Endothelial cell of umbilical vein (primary cell): ENCODE results near the gene FER. TPM values are rescaled to one million over a fixed set of nuclear protein-coding genes. Genes with fewer than 3 reads are reported as not detected.

Experiments
- BruUV-seq: library from RNA; stranded (reverse); fragments of 400-500 nt; replicated peaks from 2 replicates; lab custom pipeline; 2021; lab: Mats Ljungman, UMichigan
- CTCF ChIA-PET: fragments of 300-600, 350-600 bp; sonication (Branson Sonifier 250); formaldehyde crosslinking; loops from one replicate; lab custom pipeline; 2021; ENCODE audit warnings: antibody characterized with exemption, inconsistent platforms; lab: Charles Lee
- POLR2A ChIA-PET: fragments of 300-600, 350-600 bp; sonication (Branson Sonifier 250); formaldehyde crosslinking; loops from one replicate; lab custom pipeline; 2021; ENCODE audit warnings: antibody characterized with exemption, inconsistent platforms; lab: Charles Lee
- DNase-seq: peaks from one replicate; pipeline ENCODE4 v3.0.0-alpha.2; 2011; ENCODE audit warnings: low read depth, low spot score
- FAIRE-seq: peaks from 2 replicates; lab custom pipeline; 2011; peaks lifted over from hg19 to GRCh38; lab: Jason Lieb, UNC
- H2AFZ ChIP-seq: 2 replicates; pipeline ENCODE4 v1.6.0; 2012; ENCODE audit warnings: low read depth, low read length, control low read depth, inconsistent platforms
- H3K27ac ChIP-seq: 2 replicates; pipeline ENCODE4 v1.5.1; 2011; ENCODE audit warnings: low read depth, mild to moderate bottlenecking, control low read depth, low read length, moderate library complexity; ENCODE audit not compliant: insufficient read depth
- H3K27me3 ChIP-seq, 2 experiments: 2 replicates each; pipeline versions ENCODE4 v1.6.0 to v1.6.1; 2011; ENCODE audit warnings: low read length in 2 of 2, mixed read lengths in 1 of 2; ENCODE audit not compliant: control insufficient read depth in 2 of 2, insufficient read depth in 2 of 2
- H3K36me3 ChIP-seq, 2 experiments: 2 replicates in 1 of 2; 3 replicates in 1 of 2; pipeline ENCODE4 v1.5.1; 2011; ENCODE audit warnings: low read length in 2 of 2, mild to moderate bottlenecking in 1 of 2, moderate library complexity in 1 of 2; ENCODE audit not compliant: control insufficient read depth in 2 of 2, insufficient read depth in 2 of 2; ENCODE audit errors: extremely low read depth in 1 of 2
- H3K4me1 ChIP-seq: 3 replicates; pipeline ENCODE4 v1.5.1; 2011; ENCODE audit warnings: mild to moderate bottlenecking, low read length; ENCODE audit not compliant: control insufficient read depth, insufficient read depth; ENCODE audit errors: extremely low read depth
- H3K4me2 ChIP-seq: 2 replicates; pipeline ENCODE4 v1.6.1; 2011; ENCODE audit warnings: low read length, control low read depth, mixed read lengths; ENCODE audit not compliant: insufficient read depth
- H3K4me3 ChIP-seq, 3 experiments: fragments of 200-600 bp in 1 of 3; sonication (generic), shearing (Covaris generic) in 1 of 3; replicated peaks in 1 of 3; 2 replicates each; pipeline ENCODE4 v1.5.1; 2011 to 2016; ENCODE audit warnings: control low read depth in 3 of 3, low read length in 3 of 3, mild to moderate bottlenecking in 2 of 3, inconsistent platforms in 1 of 3, low read depth in 1 of 3, moderate library complexity in 1 of 3; ENCODE audit not compliant: insufficient read depth in 1 of 3
- H3K79me2 ChIP-seq: 2 replicates; pipeline ENCODE4 v1.6.0; 2012; ENCODE audit warnings: low read length, inconsistent platforms; ENCODE audit not compliant: control insufficient read depth, insufficient read depth
- H3K9ac ChIP-seq: replicated peaks from 2 replicates; pipeline ENCODE3; 2011; ENCODE audit warnings: low read length, control low read depth; ENCODE audit not compliant: insufficient read depth; ENCODE audit errors: extremely low read depth
- H3K9me1 ChIP-seq: replicated peaks from 3 replicates; pipeline ENCODE4 v1.6.0; 2011; ENCODE audit warnings: mild to moderate bottlenecking, low read length; ENCODE audit not compliant: control insufficient read depth, insufficient read depth; ENCODE audit errors: extremely low read depth
- H3K9me3 ChIP-seq: replicated peaks from 2 replicates; pipeline ENCODE4 v1.5.1; 2012; ENCODE audit warnings: low read length, inconsistent platforms; ENCODE audit not compliant: control insufficient read depth, insufficient read depth
- H4K20me1 ChIP-seq: replicated peaks from 2 replicates; pipeline ENCODE3; 2011; ENCODE audit warnings: mild to moderate bottlenecking, low read length; ENCODE audit not compliant: control insufficient read depth, insufficient read depth; ENCODE audit errors: extremely low read depth
- CTCF ChIP-seq, 2 donors: IDR thresholded peaks; 1 replicate in 1 of 2; 2 replicates in 1 of 2; pipeline ENCODE4 v1.5.1; 2011; ENCODE audit warnings: low read length in 2 of 2, mild to moderate bottlenecking in 2 of 2, moderate library complexity in 2 of 2, control low read depth in 1 of 2, inconsistent platforms in 1 of 2, low read depth in 1 of 2; ENCODE audit not compliant: insufficient read depth in 1 of 2; ENCODE audit errors: extremely low read depth in 1 of 2
- EZH2 ChIP-seq: IDR thresholded peaks from 2 replicates; pipeline ENCODE4 v1.6.1; 2012; ENCODE audit warnings: borderline replicate concordance, low read depth, mild to moderate bottlenecking, moderate library complexity, low read length, inconsistent platforms; ENCODE audit not compliant: severe bottlenecking
- FOS ChIP-seq: IDR thresholded peaks from 2 replicates; pipeline ENCODE4 v1.6.1; 2011; ENCODE audit warnings: mild to moderate bottlenecking, low read length, moderate library complexity, borderline replicate concordance; ENCODE audit not compliant: insufficient read depth
- GATA2 ChIP-seq: IDR thresholded peaks from 2 replicates; pipeline ENCODE4 v1.7.0; 2011; ENCODE audit warnings: low read depth, mild to moderate bottlenecking, moderate library complexity, mixed read lengths, low read length; ENCODE audit not compliant: insufficient read length, insufficient read depth
- JUN ChIP-seq: IDR thresholded peaks from 2 replicates; pipeline ENCODE4 v1.6.1; 2011; ENCODE audit warnings: borderline replicate concordance, low read depth; ENCODE audit not compliant: insufficient read length, insufficient read depth
- MAX ChIP-seq: IDR thresholded peaks from 2 replicates; pipeline ENCODE4 v1.6.1; 2011; ENCODE audit not compliant: insufficient read depth, insufficient read length
- MYC ChIP-seq: IDR thresholded peaks from one replicate; pipeline ENCODE4 v1.6.1; 2011; ENCODE audit warnings: mild to moderate bottlenecking, low read depth, low read length
- POLR2A ChIP-seq: IDR thresholded peaks from 2 replicates; pipeline ENCODE4 v1.6.1; 2012; ENCODE audit warnings: low read depth, mild to moderate bottlenecking, control low read depth, low read length
- POLR2AphosphoS5 ChIP-seq: IDR thresholded peaks from 2 replicates; pipeline ENCODE4 v1.6.1; 2012; ENCODE audit warnings: low read depth, mild to moderate bottlenecking, control low read depth, low read length, moderate library complexity; ENCODE audit not compliant: insufficient read depth
- dilution Hi-C: fragments of 300-500 bp; cut with MboI; formaldehyde crosslinking; loops from one replicate; pipeline ENCODE4 v1.15.0; 2019; ENCODE audit warnings: low sequenced_read_pairs; ENCODE audit not compliant: extremely low pct_ligation_motif_present
- intact Hi-C: fragments of 100-400 bp; cut with micrococcal nuclease; formaldehyde crosslinking; loops from one replicate; pipeline ENCODE4 v1.10.0; 2022
- polyA plus RNA-seq, 4 experiments: library from polyadenylated mRNA; depleted of rRNA in 3 of 4; stranded (reverse) in 3 of 4; unstranded in 1 of 4; fragments of >200 nt; gene quantifications; 2 replicates each; pipeline versions ENCODE4 v1.2.1 to v1.2.3, GENCODE V29; 2011 to 2012; ENCODE audit warnings: missing spikeins in 1 of 4
- total RNA-seq: library from RNA; stranded (reverse); gene quantifications from 2 replicates; pipeline ENCODE4 v1.2.3, GENCODE V29; 2021

The FER gene
- total and polyA plus RNA-seq, 2 donors (not counting 3 experiments of a cell fraction or from before 2014, with no cell fraction given), result 2.3 to 27.5 TPM

- peak overlapping the region; percentile 81 to 98 (median 94) for H3K4me3 ChIP-seq
- CTCF ChIA-PET, result interaction anchor here (1.4 to 2.5 kb wide), 4 partner anchors 20 to 168 kb away, joined by 3 to 18 read pairs (median 11); no protein-coding TSS in a partner anchor
Observed at GRCh38 chr5:108748401-108749127, 867 bp downstream of the FER start.

More at GRCh38 chr5:108748401-108749127, 867 bp downstream of the FER start:
- DNase-seq (peak; percentile 99), FAIRE-seq (peak; percentile 97)
- TF ChIP-seq JUN, result no peak
- peak; percentile 98 for TF ChIP-seq POLR2AphosphoS5
- no peak for TF ChIP-seq EZH2
- peak; percentile 78 for TF ChIP-seq MAX
- no peak for TF ChIP-seq FOS
- peak; percentile 39 for TF ChIP-seq GATA2
- TF ChIP-seq MYC, result no peak
- TF ChIP-seq POLR2A, result peak; percentile 98
- no peak for TF ChIP-seq CTCF (IDR thresholded peaks at IDR 0.05; ENCODE audit: extremely low read depth in 1 of 2, insufficient read depth in 1 of 2, low read depth in 1 of 2, low read length in 2 of 2)
- Histone ChIP-seq H3K4me1 (peaks cover 14% of the 10 kb centered on the region), H3K9ac (peak overlapping the region; percentile 99), H3K27ac (peak overlapping the region; percentile 98), H2AFZ (peak overlapping the region; percentile 69), H3K4me2 (peak overlapping the region; percentile 94), H3K79me2 (peaks cover 11% of the 10 kb centered on the region), H3K36me3 (no peaks in the 10 kb centered on the region), H3K27me3 (no peaks in the 10 kb centered on the region), H3K9me3 (no peaks in the 10 kb centered on the region), H3K9me1 (no peaks in the 10 kb centered on the region), H4K20me1 (no peaks in the 10 kb centered on the region)
- POLR2A ChIA-PET, result interaction anchor here (0.7 to 1.4 kb wide), 4 partner anchors 13 to 357 kb away, joined by 3 to 17 read pairs (median 6); no protein-coding TSS in a partner anchor
- BruUV-seq, result no TSS peak
- intact Hi-C loops, result loop anchor here (1.0 to 10.0 kb wide), 12 partner anchors 20 to 939 kb away; partner anchors contain the start of genes FBXL17 and MAN2A1
- dilution Hi-C loops, result no loop called here
